H1 (cell line): ENCODE measurements around the gene KIAA0513. TPM values are rescaled to one million over a fixed set of nuclear protein-coding genes. Genes with fewer than 3 reads are reported as not detected.

Experiments
- CTCF ChIA-PET: fragments of 300-600 bp; sonication (Branson Sonifier 250); formaldehyde crosslinking; loops from one replicate; lab custom pipeline; 2021; ENCODE audit not compliant: partially characterized antibody; lab: Charles Lee
- POLR2A ChIA-PET: fragments of 300-600 bp; sonication (Branson Sonifier 250); formaldehyde crosslinking; loops from one replicate; lab custom pipeline; 2021; ENCODE audit warnings: inconsistent platforms; ENCODE audit not compliant: partially characterized antibody; lab: Charles Lee
- DNase-seq, 2 experiments: peaks; one replicate each; pipeline versions ENCODE4 v3.0.0 to v3.0.0-alpha.2; 2010 to 2022; ENCODE audit warnings: low spot score in 2 of 2, low read depth in 1 of 2, mixed read lengths in 1 of 2
- FAIRE-seq: peaks from 2 replicates; lab custom pipeline; 2011; peaks lifted over from hg19 to GRCh38; lab: Jason Lieb, UNC
- H2AFZ ChIP-seq: 2 replicates; pipeline ENCODE4 v1.8.1; 2012; ENCODE audit warnings: low read length, inconsistent platforms
- H2AK5ac ChIP-seq: 2 replicates; pipeline ENCODE4 v1.6.1; 2013; ENCODE audit warnings: low read depth, low read length
- H2BK120ac ChIP-seq: replicated peaks from 2 replicates; pipeline ENCODE3; 2013; ENCODE audit warnings: low read depth, low read length, inconsistent platforms
- H2BK12ac ChIP-seq: 2 replicates; pipeline ENCODE4 v1.6.1; 2013; ENCODE audit warnings: low read depth, low read length
- H2BK15ac ChIP-seq: 2 replicates; pipeline ENCODE4 v1.6.1; 2013; ENCODE audit warnings: low read length
- H2BK20ac ChIP-seq: 2 replicates; pipeline ENCODE4 v1.6.1; 2013; ENCODE audit warnings: low read length
- H2BK5ac ChIP-seq: 2 replicates; pipeline ENCODE4 v1.6.1; 2013; ENCODE audit warnings: low read depth, low read length
- H3K14ac ChIP-seq: 2 replicates; pipeline ENCODE4 v1.6.1; 2013; ENCODE audit warnings: inconsistent platforms; ENCODE audit not compliant: insufficient read length
- H3K18ac ChIP-seq: 2 replicates; pipeline ENCODE4 v1.6.1; 2013; ENCODE audit warnings: low read length; ENCODE audit errors: extremely low read depth
- H3K23ac ChIP-seq: 2 replicates; pipeline ENCODE4 v1.6.1; 2013; ENCODE audit warnings: inconsistent platforms; ENCODE audit not compliant: insufficient read length
- H3K23me2 ChIP-seq: 2 replicates; pipeline ENCODE4 v1.6.1; 2013; ENCODE audit warnings: low read depth, low read length
- H3K27ac ChIP-seq: 2 replicates; pipeline ENCODE4 v1.6.1; 2011; ENCODE audit warnings: low read depth, low read length, inconsistent platforms
- H3K27me3 ChIP-seq, 4 experiments: replicated peaks in 1 of 4; 1 replicate in 1 of 4; 2 replicates in 3 of 4; pipeline versions ENCODE4 v1.6.1 to v1.8.1; 2011 to 2013; ENCODE audit warnings: low read length in 3 of 4, mild to moderate bottlenecking in 3 of 4, inconsistent platforms in 2 of 4, mixed read lengths in 2 of 4, moderate library complexity in 1 of 4; ENCODE audit not compliant: control insufficient read depth in 3 of 4, insufficient read depth in 3 of 4; ENCODE audit errors: extremely low read depth in 1 of 4
- H3K36me3 ChIP-seq, 4 experiments: 2 replicates each; pipeline versions ENCODE4 v1.6.1 to v1.8.1; 2011 to 2013; ENCODE audit warnings: mild to moderate bottlenecking in 4 of 4, low read length in 3 of 4, moderate library complexity in 2 of 4, control low read depth in 1 of 4, inconsistent platforms in 1 of 4; ENCODE audit not compliant: insufficient read depth in 4 of 4, control insufficient read depth in 2 of 4
- H3K4ac ChIP-seq: replicated peaks from 2 replicates; pipeline ENCODE3; 2013; ENCODE audit warnings: low read length, low read depth, mixed read lengths, inconsistent platforms; ENCODE audit not compliant: insufficient read length
- H3K4me1 ChIP-seq, 4 experiments: replicated peaks in 1 of 4; 1 replicate in 1 of 4; 2 replicates in 3 of 4; pipeline versions ENCODE4 v1.6.1 to v1.8.1; 2011 to 2013; ENCODE audit warnings: low read length in 3 of 4, inconsistent platforms in 2 of 4, mixed read lengths in 1 of 4; ENCODE audit not compliant: insufficient read depth in 4 of 4, control insufficient read depth in 3 of 4
- H3K4me2 ChIP-seq, 2 experiments: 2 replicates each; pipeline versions ENCODE4 v1.6.1 to v1.8.1; 2011 to 2013; ENCODE audit warnings: low read depth in 2 of 2, low read length in 2 of 2, control low read depth in 1 of 2, inconsistent platforms in 1 of 2, mild to moderate bottlenecking in 1 of 2; ENCODE audit not compliant: insufficient read depth in 1 of 2
- H3K4me3 ChIP-seq, 4 experiments: fragments of 200-600, 300-600 bp in 1 of 4; sonication (generic), shearing (Covaris generic), sonication (Bioruptor Twin) in 1 of 4; 2 replicates each; pipeline versions ENCODE4 v1.5.1 to v1.8.1; 2011 to 2016; ENCODE audit warnings: low read length in 4 of 4, low read depth in 3 of 4, control low read depth in 2 of 4, inconsistent platforms in 2 of 4, mild to moderate bottlenecking in 2 of 4, mixed read lengths in 1 of 4, moderate library complexity in 1 of 4; ENCODE audit not compliant: insufficient read depth in 2 of 4; ENCODE audit errors: extremely low read depth in 1 of 4
- H3K56ac ChIP-seq: replicated peaks from 2 replicates; pipeline ENCODE3; 2013; ENCODE audit warnings: low read depth, mild to moderate bottlenecking, mixed read lengths, low read length, inconsistent platforms; ENCODE audit not compliant: insufficient read length
- H3K79me1 ChIP-seq: 2 replicates; pipeline ENCODE4 v1.6.1; 2013; ENCODE audit warnings: low read depth, low read length, control low read depth
- H3K79me2 ChIP-seq, 2 experiments: 2 replicates each; pipeline versions ENCODE4 v1.6.1 to v1.8.1; 2012 to 2013; ENCODE audit warnings: low read length in 2 of 2, mild to moderate bottlenecking in 2 of 2, inconsistent platforms in 1 of 2; ENCODE audit not compliant: insufficient read depth in 2 of 2, control insufficient read depth in 1 of 2
- H3K9ac ChIP-seq, 4 experiments: replicated peaks in 1 of 4; 1 replicate in 1 of 4; 2 replicates in 3 of 4; pipeline versions ENCODE4 v1.6.1 to v1.8.1; 2011 to 2013; ENCODE audit warnings: low read depth in 3 of 4, low read length in 3 of 4, control low read depth in 2 of 4, mild to moderate bottlenecking in 2 of 4, moderate library complexity in 2 of 4, inconsistent platforms in 1 of 4; ENCODE audit errors: extremely low read depth in 1 of 4
- H3K9me3 ChIP-seq, 2 experiments: 2 replicates each; pipeline versions ENCODE4 v1.6.1 to v1.8.1; 2012 to 2013; ENCODE audit warnings: mild to moderate bottlenecking in 2 of 2, moderate library complexity in 2 of 2, control low read depth in 1 of 2, inconsistent platforms in 1 of 2, low read depth in 1 of 2, low read length in 1 of 2, mixed read lengths in 1 of 2; ENCODE audit not compliant: insufficient read depth in 2 of 2
- H4K20me1 ChIP-seq, 2 experiments: replicated peaks in 1 of 2; 2 replicates each; pipeline versions ENCODE3 to v1.8.1; 2011 to 2013; ENCODE audit warnings: inconsistent platforms in 2 of 2, low read length in 2 of 2, mild to moderate bottlenecking in 1 of 2; ENCODE audit not compliant: insufficient read depth in 2 of 2, control insufficient read depth in 1 of 2
- H4K5ac ChIP-seq: 2 replicates; pipeline ENCODE4 v1.6.1; 2013; ENCODE audit warnings: low read length, low read depth, mixed read lengths, inconsistent platforms; ENCODE audit not compliant: insufficient read length
- H4K8ac ChIP-seq: 2 replicates; pipeline ENCODE4 v1.8.0; 2013; ENCODE audit warnings: mild to moderate bottlenecking, moderate library complexity, low read length, inconsistent platforms; ENCODE audit not compliant: insufficient read depth; ENCODE audit errors: extremely low read depth
- H4K91ac ChIP-seq: replicated peaks from 2 replicates; pipeline ENCODE3; 2013; ENCODE audit warnings: low read length, mixed read lengths, inconsistent platforms; ENCODE audit not compliant: insufficient read length
- CBX5 ChIP-seq: fragments of 300-800, 300-1000 bp; sonication (generic); IDR thresholded peaks from 2 replicates; pipeline ENCODE4 v1.7.1; 2016; ENCODE audit warnings: antibody characterized with exemption, low read length, low read depth
- CEBPB ChIP-seq: IDR thresholded peaks from 2 replicates; pipeline ENCODE4 v1.6.1; 2012; ENCODE audit warnings: low read depth, low read length
- CHD2 ChIP-seq: IDR thresholded peaks from 2 replicates; pipeline ENCODE4 v1.6.1; 2012; ENCODE audit warnings: low read length, improper control_type of control experiment
- KDM5A ChIP-seq: fragments of 200-600 bp; IDR thresholded peaks from 2 replicates; pipeline ENCODE4 v1.7.1; 2012; ENCODE audit warnings: mild to moderate bottlenecking, low read length, inconsistent platforms, mixed read lengths
- NRF1 ChIP-seq: IDR thresholded peaks from 2 replicates; pipeline ENCODE4 v1.6.1; 2011; ENCODE audit warnings: mild to moderate bottlenecking, low read depth, low read length, improper control_type of control experiment
- RBBP5 ChIP-seq: IDR thresholded peaks from 2 replicates; pipeline ENCODE4 v1.7.1; 2012; ENCODE audit warnings: low read depth, mild to moderate bottlenecking, inconsistent platforms, low read length, moderate library complexity, borderline replicate concordance
- RNF2 ChIP-seq: fragments of 200-900, 300-1000 bp; sonication (generic); IDR thresholded peaks from 2 replicates; pipeline ENCODE4 v1.7.1; 2016; ENCODE audit warnings: borderline replicate concordance, low read depth, mild to moderate bottlenecking, antibody characterized with exemption, low read length; ENCODE audit not compliant: poor library complexity, severe bottlenecking; ENCODE audit errors: missing control alignments
- TEAD4 ChIP-seq: IDR thresholded peaks from 2 replicates; pipeline ENCODE4 v1.6.1; 2012; ENCODE audit warnings: low read depth, low read length, inconsistent platforms, mixed read lengths
- WGBS, 2 experiments: shearing (Covaris generic) in 1 of 2; methylation state at CpG; one replicate each; pipeline versions ENCODE4 v1.1.6 to v1.1.7; 2013 to 2015; ENCODE audit warnings: low lambda C conversion rate in 2 of 2, mixed read lengths in 2 of 2, inconsistent platforms in 1 of 2, low coverage in 1 of 2, missing lambda C conversion rate in 1 of 2; ENCODE audit not compliant: insufficient replicate concordance in 2 of 2, insufficient coverage in 1 of 2, insufficient read length in 1 of 2; ENCODE audit errors: extremely low coverage in 1 of 2, missing lambda C conversion rate in 1 of 2; 5-methylcytosine and 5-hydroxymethylcytosine counted together
- polyA plus RNA-seq, 7 experiments: library from polyadenylated mRNA; depleted of rRNA in 3 of 7; stranded (reverse) in 5 of 7; unstranded in 2 of 7; fragments of >200 nt in 5 of 7; fragments of 200-250 nt in 2 of 7; gene quantifications; 1 replicate in 5 of 7; 2 replicates in 1 of 7; 4 replicates in 1 of 7; pipeline versions ENCODE4 v1.2.1 to v1.2.3, GENCODE V29; 2011 to 2013; ENCODE audit warnings: missing spikeins in 2 of 7, mixed read lengths in 2 of 7
- total RNA-seq: library from RNA; stranded (reverse); fragmentation: NEBNext Ultra II Directional; extraction: Animal tissue kit (Norgen Biotek cat#: 25700); gene quantifications from 2 replicates; pipeline ENCODE4 v1.2.1, GENCODE V29; 2021
- TF ChIP-seq, protein P1 (sequence below), 3 experiments: IDR thresholded peaks; 1 replicate in 2 of 3; 2 replicates in 1 of 3; pipeline versions ENCODE4 v1.5.1 to v1.6.1; 2011; ENCODE audit warnings: low read length in 3 of 3, mild to moderate bottlenecking in 3 of 3, inconsistent platforms in 2 of 3, low read depth in 1 of 3, moderate library complexity in 1 of 3; ENCODE audit not compliant: insufficient read depth in 1 of 3; ENCODE audit errors: control extremely low read depth in 1 of 3

KIAA0513 gene
- total and polyA plus RNA-seq, 2 of the 8 experiments (the other 6 are each of a cell fraction or from before 2014, with no cell fraction given), result 2.1 to 6.1 TPM

DNA sequence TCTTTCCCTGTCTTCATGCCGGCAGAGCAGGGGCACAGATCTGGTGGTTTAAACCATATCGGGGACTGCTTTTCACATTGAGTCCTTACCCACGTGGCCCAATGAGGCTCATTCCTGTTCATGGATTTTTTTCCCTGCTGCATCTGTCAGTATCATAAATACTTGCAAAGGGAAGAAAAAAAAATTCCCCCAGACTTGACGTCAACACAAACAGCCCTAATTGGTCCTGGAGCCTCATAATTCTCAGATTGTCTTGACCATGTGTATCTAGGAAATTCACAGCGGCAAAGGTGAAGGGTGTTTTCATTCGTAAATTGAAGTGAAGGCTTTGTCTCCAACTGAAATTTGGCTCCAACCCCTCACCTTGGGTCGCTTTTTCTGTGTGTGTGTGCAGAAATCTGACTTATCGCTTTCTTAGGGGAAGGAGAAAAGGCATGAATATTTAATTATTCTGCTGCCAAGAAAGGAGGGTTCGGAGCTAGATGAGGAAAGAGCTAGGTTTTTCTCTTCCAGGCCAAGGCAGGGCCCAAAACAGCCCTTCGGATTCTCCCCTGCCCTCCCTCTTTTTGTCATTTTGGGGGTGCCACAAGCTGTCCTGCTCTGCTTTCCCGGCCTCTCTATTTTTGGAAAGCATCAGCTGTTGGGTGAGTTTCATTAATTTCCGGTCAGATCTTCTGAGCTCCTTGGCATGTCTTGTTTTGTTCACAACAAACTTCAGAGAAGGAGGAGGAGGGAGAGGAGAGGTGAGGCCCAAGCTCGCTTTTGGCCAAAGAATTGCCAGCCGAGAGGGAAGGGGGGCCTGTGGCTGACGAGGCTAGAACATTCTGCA, 102.5 kb downstream of the KIAA0513 start:
- Histone ChIP-seq H4K20me1 (no peaks in the 10 kb centered on the region), H3K27me3 (no peaks in the 10 kb centered on the region; a peak in 1 of 7 replicates), H3K9me3 (no peaks in the 10 kb centered on the region), H3K4me2 (no peak overlapping the region), H3K56ac (no peak overlapping the region), H3K79me1 (no peaks in the 10 kb centered on the region), H4K8ac (no peak overlapping the region), H3K23me2 (no peaks in the 10 kb centered on the region), H3K4ac (no peak overlapping the region), H3K4me3 (no peak overlapping the region), H3K36me3 (no peaks in the 10 kb centered on the region), H2AFZ (peak overlapping the region; percentile 60; the same call in 1 of the 2 replicates), H4K91ac (peak overlapping the region; percentile 79), H3K23ac (no peak overlapping the region), H2AK5ac (no peak overlapping the region), H3K79me2 (no peaks in the 10 kb centered on the region), H3K14ac (no peak overlapping the region), H3K18ac (peak overlapping the region; percentile 32), H3K4me1 (peaks cover 4 to 19% (median 8%) of the 10 kb centered on the region in 4 experiments), H2BK20ac (no peak overlapping the region), H2BK5ac (no peak overlapping the region), H4K5ac (no peak overlapping the region), H2BK120ac (peak overlapping the region; percentile 61), H3K27ac (no peak overlapping the region), H2BK12ac (no peak overlapping the region), H3K9ac (no peak overlapping the region), H2BK15ac (no peak overlapping the region)
- POLR2A ChIA-PET, result no interaction called here
- DNase-seq (no peak), FAIRE-seq (no peak)
- 81% methylated on average over 15 of the region's 15 CpGs; no CpG with 5 or more reads in 1 of the 2 experiments for WGBS, 2 experiments
- CTCF ChIA-PET, result interaction anchor here (0.6 to 3.9 kb wide), 9 partner anchors 11 to 338 kb away, joined by 3 to 10 read pairs (median 4); no protein-coding TSS in a partner anchor
- TF ChIP-seq TEAD4 (no peak), RBBP5 (no peak), NRF1 (no peak), CBX5 (no peak), KDM5A (no peak), RNF2 (no peak), CEBPB (no peak), CHD2 (no peak)
- TF ChIP-seq, protein P1, sequence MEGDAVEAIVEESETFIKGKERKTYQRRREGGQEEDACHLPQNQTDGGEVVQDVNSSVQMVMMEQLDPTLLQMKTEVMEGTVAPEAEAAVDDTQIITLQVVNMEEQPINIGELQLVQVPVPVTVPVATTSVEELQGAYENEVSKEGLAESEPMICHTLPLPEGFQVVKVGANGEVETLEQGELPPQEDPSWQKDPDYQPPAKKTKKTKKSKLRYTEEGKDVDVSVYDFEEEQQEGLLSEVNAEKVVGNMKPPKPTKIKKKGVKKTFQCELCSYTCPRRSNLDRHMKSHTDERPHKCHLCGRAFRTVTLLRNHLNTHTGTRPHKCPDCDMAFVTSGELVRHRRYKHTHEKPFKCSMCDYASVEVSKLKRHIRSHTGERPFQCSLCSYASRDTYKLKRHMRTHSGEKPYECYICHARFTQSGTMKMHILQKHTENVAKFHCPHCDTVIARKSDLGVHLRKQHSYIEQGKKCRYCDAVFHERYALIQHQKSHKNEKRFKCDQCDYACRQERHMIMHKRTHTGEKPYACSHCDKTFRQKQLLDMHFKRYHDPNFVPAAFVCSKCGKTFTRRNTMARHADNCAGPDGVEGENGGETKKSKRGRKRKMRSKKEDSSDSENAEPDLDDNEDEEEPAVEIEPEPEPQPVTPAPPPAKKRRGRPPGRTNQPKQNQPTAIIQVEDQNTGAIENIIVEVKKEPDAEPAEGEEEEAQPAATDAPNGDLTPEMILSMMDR (IDR thresholded peaks at IDR 0.05; ENCODE audit: control extremely low read depth in 1 of 3, insufficient read depth in 1 of 3, low read depth in 1 of 3, low read length in 3 of 3), result no peak
